ENCODE data around the gene CHID1.

The CHID1 gene

GRCh38 chr11:844693-845644, 65.6 kb downstream of the CHID1 start:
- Histone ChIP-seq H3K4me1 (ENCODE audit: control insufficient read depth, insufficient read depth, low read length) (peaks cover 21% of the 10 kb centered on the region), H3K9ac (ENCODE audit: low read length) (peak overlapping the region; percentile 30), H3K36me3 (ENCODE audit: control insufficient read depth, insufficient read depth, low read length) (peaks cover 3% of the 10 kb centered on the region), H3K4me3 (ENCODE audit: low read length) (peak overlapping the region; percentile 41), H3K27ac (ENCODE audit: low read depth, low read length) (peak overlapping the region; percentile 97), H3K27me3 (ENCODE audit: control insufficient read depth, insufficient read depth, low read length) (peaks cover 4% of the 10 kb centered on the region)

GRCh38 chr11:843818-844692, 66.6 kb downstream of the CHID1 start:
- Histone ChIP-seq H3K9ac (ENCODE audit: low read length) (no peak overlapping the region), H3K36me3 (ENCODE audit: control insufficient read depth, insufficient read depth, low read length) (peaks cover 11% of the 10 kb centered on the region), H3K27me3 (ENCODE audit: control insufficient read depth, insufficient read depth, low read length) (peaks cover 4% of the 10 kb centered on the region), H3K4me3 (ENCODE audit: low read length) (peak overlapping the region; percentile 79), H3K4me1 (ENCODE audit: control insufficient read depth, insufficient read depth, low read length) (peaks cover 21% of the 10 kb centered on the region), H3K27ac (ENCODE audit: low read depth, low read length) (peak overlapping the region; percentile 97)

- Histone ChIP-seq H3K36me3 (ENCODE audit: control insufficient read depth, insufficient read depth, low read length) (peaks cover 13% of the 10 kb centered on the region), H3K27ac (ENCODE audit: low read depth, low read length) (peak overlapping the region; percentile 97), H3K4me3 (ENCODE audit: low read length) (peak overlapping the region; percentile 79), H3K4me1 (ENCODE audit: control insufficient read depth, insufficient read depth, low read length) (peaks cover 21% of the 10 kb centered on the region), H3K27me3 (ENCODE audit: control insufficient read depth, insufficient read depth, low read length) (no peaks in the 10 kb centered on the region), H3K9ac (ENCODE audit: low read length) (peak overlapping the region; percentile 10)
Measured at GRCh38 chr11:843086-843734, 67.4 kb downstream of the CHID1 start.

GRCh38 chr11:842370-843002, 68.1 kb downstream of the CHID1 start, which contains the start of the genes POLR2L and TSPAN4:
Gene POLR2L (minus strand): TSS chr11:842529. CDS start chr11:842508, 21 bp downstream.
Gene TSPAN4 (plus strand): TSS chr11:842852. CDS start chr11:850305, 7,453 bp downstream.
- H3K27ac ChIP-seq (ENCODE audit: low read depth, low read length) = peak within 1 kb of the TSS; percentile 97
- peak within 1 kb of the TSS; percentile 79 for H3K4me3 ChIP-seq (ENCODE audit: low read length)
- peaks cover 21% of the 10 kb centered on the region for H3K4me1 ChIP-seq (ENCODE audit: control insufficient read depth, insufficient read depth, low read length)
- H3K27me3 ChIP-seq (ENCODE audit: control insufficient read depth, insufficient read depth, low read length) = no peaks in the 10 kb centered on the region
- H3K36me3 ChIP-seq (ENCODE audit: control insufficient read depth, insufficient read depth, low read length) = peaks cover 18% of the 10 kb centered on the region
- peak within 1 kb of the TSS; percentile 10 for H3K9ac ChIP-seq (ENCODE audit: low read length)

- peak overlapping the region; percentile 79 for H3K4me3 ChIP-seq (ENCODE audit: low read length)
- peak overlapping the region; percentile 8 for H3K9ac ChIP-seq (ENCODE audit: low read length)
- no peaks in the 10 kb centered on the region for H3K27me3 ChIP-seq (ENCODE audit: control insufficient read depth, insufficient read depth, low read length)
- peak overlapping the region; percentile 97 for H3K27ac ChIP-seq (ENCODE audit: low read depth, low read length)
- H3K36me3 ChIP-seq (ENCODE audit: control insufficient read depth, insufficient read depth, low read length) = peaks cover 23% of the 10 kb centered on the region
- H3K4me1 ChIP-seq (ENCODE audit: control insufficient read depth, insufficient read depth, low read length) = peaks cover 21% of the 10 kb centered on the region
Measured at GRCh38 chr11:841981-842369, 68.6 kb downstream of the CHID1 start.

GRCh38 chr11:839875-840617, 70.6 kb downstream of the CHID1 start:
- Histone ChIP-seq H3K4me1 (ENCODE audit: control insufficient read depth, insufficient read depth, low read length) (peaks cover 21% of the 10 kb centered on the region), H3K4me3 (ENCODE audit: low read length) (peak overlapping the region; percentile 79), H3K36me3 (ENCODE audit: control insufficient read depth, insufficient read depth, low read length) (peaks cover 33% of the 10 kb centered on the region), H3K27me3 (ENCODE audit: control insufficient read depth, insufficient read depth, low read length) (no peaks in the 10 kb centered on the region), H3K9ac (ENCODE audit: low read length) (no peak overlapping the region), H3K27ac (ENCODE audit: low read depth, low read length) (no peak overlapping the region)

- H3K27ac ChIP-seq (ENCODE audit: low read depth, low read length) = no peak overlapping the region
- no peaks in the 10 kb centered on the region for H3K27me3 ChIP-seq (ENCODE audit: control insufficient read depth, insufficient read depth, low read length)
- H3K4me3 ChIP-seq (ENCODE audit: low read length) = no peak overlapping the region
- peaks cover 33% of the 10 kb centered on the region for H3K36me3 ChIP-seq (ENCODE audit: control insufficient read depth, insufficient read depth, low read length)
- H3K9ac ChIP-seq (ENCODE audit: low read length) = no peak overlapping the region
- H3K4me1 ChIP-seq (ENCODE audit: control insufficient read depth, insufficient read depth, low read length) = peaks cover 23% of the 10 kb centered on the region
Measured at GRCh38 chr11:839280-839623, 71.4 kb downstream of the CHID1 start.

- no peaks in the 10 kb centered on the region for H3K27me3 ChIP-seq (ENCODE audit: control insufficient read depth, insufficient read depth, low read length)
- H3K9ac ChIP-seq (ENCODE audit: low read length) = no peak overlapping the region
- H3K4me1 ChIP-seq (ENCODE audit: control insufficient read depth, insufficient read depth, low read length) = peaks cover 23% of the 10 kb centered on the region
- peaks cover 33% of the 10 kb centered on the region for H3K36me3 ChIP-seq (ENCODE audit: control insufficient read depth, insufficient read depth, low read length)
- H3K4me3 ChIP-seq (ENCODE audit: low read length) = no peak overlapping the region
- H3K27ac ChIP-seq (ENCODE audit: low read depth, low read length) = no peak overlapping the region
Measured at GRCh38 chr11:838441-839279, 72.0 kb downstream of the CHID1 start.

GRCh38 chr11:837990-838307, 72.7 kb downstream of the CHID1 start:
- Histone ChIP-seq H3K27ac (ENCODE audit: low read depth, low read length) (no peak overlapping the region), H3K36me3 (ENCODE audit: control insufficient read depth, insufficient read depth, low read length) (peaks cover 33% of the 10 kb centered on the region), H3K27me3 (ENCODE audit: control insufficient read depth, insufficient read depth, low read length) (no peaks in the 10 kb centered on the region), H3K4me3 (ENCODE audit: low read length) (no peak overlapping the region), H3K9ac (ENCODE audit: low read length) (no peak overlapping the region), H3K4me1 (ENCODE audit: control insufficient read depth, insufficient read depth, low read length) (peaks cover 25% of the 10 kb centered on the region)

- Histone ChIP-seq H3K36me3 (ENCODE audit: control insufficient read depth, insufficient read depth, low read length) (peaks cover 33% of the 10 kb centered on the region), H3K9ac (ENCODE audit: low read length) (no peak overlapping the region), H3K27ac (ENCODE audit: low read depth, low read length) (no peak overlapping the region), H3K27me3 (ENCODE audit: control insufficient read depth, insufficient read depth, low read length) (no peaks in the 10 kb centered on the region), H3K4me1 (ENCODE audit: control insufficient read depth, insufficient read depth, low read length) (peaks cover 25% of the 10 kb centered on the region), H3K4me3 (ENCODE audit: low read length) (no peak overlapping the region)
Measured at GRCh38 chr11:837189-837989, 73.2 kb downstream of the CHID1 start.
